ENCODE data around the gene ANKRD63.

- TF ChIP-seq, protein P1, sequence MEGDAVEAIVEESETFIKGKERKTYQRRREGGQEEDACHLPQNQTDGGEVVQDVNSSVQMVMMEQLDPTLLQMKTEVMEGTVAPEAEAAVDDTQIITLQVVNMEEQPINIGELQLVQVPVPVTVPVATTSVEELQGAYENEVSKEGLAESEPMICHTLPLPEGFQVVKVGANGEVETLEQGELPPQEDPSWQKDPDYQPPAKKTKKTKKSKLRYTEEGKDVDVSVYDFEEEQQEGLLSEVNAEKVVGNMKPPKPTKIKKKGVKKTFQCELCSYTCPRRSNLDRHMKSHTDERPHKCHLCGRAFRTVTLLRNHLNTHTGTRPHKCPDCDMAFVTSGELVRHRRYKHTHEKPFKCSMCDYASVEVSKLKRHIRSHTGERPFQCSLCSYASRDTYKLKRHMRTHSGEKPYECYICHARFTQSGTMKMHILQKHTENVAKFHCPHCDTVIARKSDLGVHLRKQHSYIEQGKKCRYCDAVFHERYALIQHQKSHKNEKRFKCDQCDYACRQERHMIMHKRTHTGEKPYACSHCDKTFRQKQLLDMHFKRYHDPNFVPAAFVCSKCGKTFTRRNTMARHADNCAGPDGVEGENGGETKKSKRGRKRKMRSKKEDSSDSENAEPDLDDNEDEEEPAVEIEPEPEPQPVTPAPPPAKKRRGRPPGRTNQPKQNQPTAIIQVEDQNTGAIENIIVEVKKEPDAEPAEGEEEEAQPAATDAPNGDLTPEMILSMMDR (IDR thresholded peaks at IDR 0.05; ENCODE audit: low read length) = no peak
- TF ChIP-seq EZH2 (optimal IDR thresholded peaks at IDR 0.05; ENCODE audit: low read depth, low read length) = no peak
- no peak for TF ChIP-seq EZH2phosphoT487 (IDR thresholded peaks at IDR 0.05; ENCODE audit: low read length)
Measured at GRCh38 chr15:40313531-40314398, 30.9 kb upstream of the ANKRD63 start.
